Suprapubic skin (tissue), 4 donors: ENCODE results near the gene NXPH3. TPM values are rescaled to one million over a fixed set of nuclear protein-coding genes. Genes with fewer than 3 reads are reported as not detected.

Source experiments
- DNase-seq, 2 donors: peaks; one replicate each; pipeline ENCODE4 v3.0.0-alpha.2; 2019; ENCODE audit warnings: low spot score in 2 of 2
- H3K27ac ChIP-seq: fragments of 200-600 bp; sonication (generic); one replicate; pipeline ENCODE4 v1.5.1; 2019
- H3K27me3 ChIP-seq: fragments of 200-600 bp; sonication (generic); one replicate; pipeline ENCODE4 v1.5.1; 2019
- H3K36me3 ChIP-seq: fragments of 200-600 bp; sonication (generic); one replicate; pipeline ENCODE4 v1.5.1; 2019
- H3K4me1 ChIP-seq: fragments of 200-600 bp; sonication (generic); one replicate; pipeline ENCODE4 v1.5.1; 2019
- H3K4me3 ChIP-seq: fragments of 200-600 bp; sonication (generic); one replicate; pipeline ENCODE4 v1.5.1; 2019; ENCODE audit warnings: mild to moderate bottlenecking
- H3K9me3 ChIP-seq: fragments of 200-600 bp; sonication (generic); one replicate; pipeline ENCODE4 v1.5.1; 2019
- EP300 ChIP-seq: sonication (generic); formaldehyde crosslinking; IDR thresholded peaks from one replicate; pipeline ENCODE4 v1.6.1; 2017; ENCODE audit warnings: antibody characterized with exemption
- POLR2A ChIP-seq, 2 donors: fragments of 450-650 bp; IDR thresholded peaks; one replicate each; pipeline ENCODE4 v1.6.1; 2017; ENCODE audit warnings: antibody characterized with exemption in 2 of 2, mild to moderate bottlenecking in 2 of 2, moderate library complexity in 2 of 2
- POLR2AphosphoS5 ChIP-seq, 3 donors: sonication (generic); formaldehyde crosslinking; IDR thresholded peaks; one replicate each; pipeline ENCODE4 v1.6.1; 2017; ENCODE audit warnings: antibody characterized with exemption in 3 of 3
- WGBS: methylation state at CpG from one replicate; pipeline ENCODE4 v1.1.5; 2018; 5-methylcytosine and 5-hydroxymethylcytosine counted together
- total RNA-seq, 4 donors: library from RNA; depleted of rRNA; stranded (reverse); fragments of >200 nt; gene quantifications; one replicate each; pipeline ENCODE4 v1.1.0, GENCODE V29; 2016
- TF ChIP-seq, protein P1 (sequence below), 2 donors: fragments of 200-600 bp in 1 of 2; fragments of 450-650 bp in 1 of 2; sonication (generic) in 1 of 2; IDR thresholded peaks; one replicate each; pipeline ENCODE4 v1.5.1; 2016 to 2019; ENCODE audit warnings: antibody characterized with exemption in 2 of 2, mild to moderate bottlenecking in 1 of 2, moderate library complexity in 1 of 2

Gene NXPH3
- total RNA-seq, 4 donors from 2014 or later, result 1.3 to 5.0 (median 1.5) TPM

DNA sequence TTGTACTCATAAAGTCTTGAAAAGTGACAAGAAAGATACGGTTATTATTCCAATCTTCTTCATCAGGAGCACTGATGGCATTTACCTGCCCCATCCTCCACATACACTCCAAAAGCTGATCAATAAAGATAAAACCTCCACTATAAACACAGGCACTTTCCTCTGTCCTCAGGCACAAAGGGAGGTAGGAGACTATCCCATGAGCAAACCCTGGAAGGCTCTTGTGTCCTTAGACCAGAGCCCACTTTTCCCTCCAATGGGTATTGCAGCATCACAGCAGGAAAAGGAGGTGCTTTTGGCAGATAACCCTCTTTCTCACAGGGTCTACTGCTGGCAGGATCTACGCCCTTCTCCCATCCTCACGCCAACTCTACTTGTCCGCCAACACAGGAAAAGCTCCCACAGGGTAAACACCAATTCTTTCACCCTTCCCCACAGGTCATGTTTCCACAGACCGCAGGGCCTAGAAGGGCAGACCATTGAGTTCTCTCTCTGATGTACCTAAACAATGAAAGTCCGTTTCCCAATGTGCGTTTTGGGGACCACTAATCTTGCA is 28.7 kb downstream of the NXPH3 start:
- peaks cover 66% of the 10 kb centered on the region for H3K36me3 ChIP-seq
- H3K27ac ChIP-seq, result no peak overlapping the region

DNA sequence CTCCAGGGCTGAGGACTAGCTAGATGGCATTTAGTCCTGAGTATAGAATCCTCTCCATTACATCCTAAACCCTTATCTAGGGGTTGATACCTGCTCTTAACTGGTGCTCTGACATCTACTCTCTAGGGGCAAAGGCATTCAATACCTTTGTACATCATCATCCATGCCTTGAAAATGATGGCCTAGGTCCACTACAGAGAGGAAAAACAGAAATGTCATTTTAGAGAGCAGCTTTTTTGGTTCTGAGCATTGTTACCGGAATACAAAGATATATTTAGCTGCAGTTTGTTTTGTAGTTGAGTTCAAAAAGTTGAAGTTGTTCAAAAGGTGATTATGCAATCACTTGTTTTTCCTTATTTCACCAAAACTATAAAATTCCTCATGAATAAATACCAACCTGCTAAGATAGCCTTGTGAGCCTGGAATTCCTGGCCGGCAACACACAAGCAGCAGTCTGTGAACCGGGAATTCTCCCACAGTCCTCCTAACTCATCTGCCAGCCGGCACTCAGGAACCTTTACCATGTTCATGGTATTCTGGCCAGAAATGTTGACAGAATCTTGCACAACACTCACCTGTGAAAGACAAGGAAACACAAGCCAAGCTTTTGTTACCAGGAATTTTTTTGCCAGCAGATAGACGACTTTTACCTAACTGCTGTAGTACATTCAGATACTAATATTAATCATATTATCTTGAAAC is 35.4 kb downstream of the NXPH3 start:
- H3K4me3 ChIP-seq, result no peak overlapping the region
- H3K36me3 ChIP-seq, result peaks cover 54% of the 10 kb centered on the region
- no peaks in the 10 kb centered on the region for H3K9me3 ChIP-seq
- H3K27ac ChIP-seq, result no peak overlapping the region
- no peak for TF ChIP-seq EP300
- no peak for TF ChIP-seq POLR2AphosphoS5 (IDR thresholded peaks at IDR 0.05)
- TF ChIP-seq, protein P1, sequence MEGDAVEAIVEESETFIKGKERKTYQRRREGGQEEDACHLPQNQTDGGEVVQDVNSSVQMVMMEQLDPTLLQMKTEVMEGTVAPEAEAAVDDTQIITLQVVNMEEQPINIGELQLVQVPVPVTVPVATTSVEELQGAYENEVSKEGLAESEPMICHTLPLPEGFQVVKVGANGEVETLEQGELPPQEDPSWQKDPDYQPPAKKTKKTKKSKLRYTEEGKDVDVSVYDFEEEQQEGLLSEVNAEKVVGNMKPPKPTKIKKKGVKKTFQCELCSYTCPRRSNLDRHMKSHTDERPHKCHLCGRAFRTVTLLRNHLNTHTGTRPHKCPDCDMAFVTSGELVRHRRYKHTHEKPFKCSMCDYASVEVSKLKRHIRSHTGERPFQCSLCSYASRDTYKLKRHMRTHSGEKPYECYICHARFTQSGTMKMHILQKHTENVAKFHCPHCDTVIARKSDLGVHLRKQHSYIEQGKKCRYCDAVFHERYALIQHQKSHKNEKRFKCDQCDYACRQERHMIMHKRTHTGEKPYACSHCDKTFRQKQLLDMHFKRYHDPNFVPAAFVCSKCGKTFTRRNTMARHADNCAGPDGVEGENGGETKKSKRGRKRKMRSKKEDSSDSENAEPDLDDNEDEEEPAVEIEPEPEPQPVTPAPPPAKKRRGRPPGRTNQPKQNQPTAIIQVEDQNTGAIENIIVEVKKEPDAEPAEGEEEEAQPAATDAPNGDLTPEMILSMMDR (IDR thresholded peaks at IDR 0.05), result no peak
- no peak for TF ChIP-seq POLR2A (IDR thresholded peaks at IDR 0.05)
- DNase-seq, result no peak
- H3K27me3 ChIP-seq, result no peaks in the 10 kb centered on the region
- peaks cover 20% of the 10 kb centered on the region for H3K4me1 ChIP-seq
- 66% methylated on average over 5 of the region's 5 CpGs for WGBS

More for the DNA sequence above, 28.7 kb downstream of the NXPH3 start:
- H3K4me3 ChIP-seq, result no peak overlapping the region
- no peak for DNase-seq
- no peaks in the 10 kb centered on the region for H3K9me3 ChIP-seq
- TF ChIP-seq, protein P1 (IDR thresholded peaks at IDR 0.05), result no peak
- TF ChIP-seq POLR2A (IDR thresholded peaks at IDR 0.05) (no peak), POLR2AphosphoS5 (IDR thresholded peaks at IDR 0.05) (no peak), EP300 (no peak)
- peaks cover 7% of the 10 kb centered on the region for H3K4me1 ChIP-seq
- no peaks in the 10 kb centered on the region for H3K27me3 ChIP-seq
- 94% methylated on average over 7 of the region's 7 CpGs for WGBS

DNA sequence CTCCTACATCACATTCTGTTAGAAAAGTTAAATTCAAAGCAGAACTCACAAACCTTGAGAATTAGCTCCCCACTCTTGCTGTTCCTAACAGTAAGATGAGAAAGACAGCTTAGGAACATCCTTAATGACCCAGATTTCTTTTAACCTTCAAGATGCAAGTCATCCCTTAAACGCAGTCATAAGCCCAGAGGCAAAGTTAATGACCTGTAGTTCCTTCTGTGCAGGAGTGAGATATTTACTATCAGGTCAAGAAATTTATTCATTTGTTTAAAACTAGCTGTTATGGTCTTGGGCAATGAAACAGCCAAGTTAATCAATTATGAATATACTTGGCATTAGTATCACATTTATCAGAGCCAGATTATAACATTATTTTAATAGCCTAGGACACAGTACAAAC is 37.1 kb downstream of the NXPH3 start:
- Histone ChIP-seq H3K9me3 (no peaks in the 10 kb centered on the region), H3K27me3 (no peaks in the 10 kb centered on the region), H3K27ac (no peak overlapping the region), H3K4me1 (peaks cover 37% of the 10 kb centered on the region), H3K4me3 (no peak overlapping the region), H3K36me3 (peaks cover 40% of the 10 kb centered on the region)
- DNase-seq, result no peak
- 55% methylated on average over 1 of the region's 1 CpG for WGBS
- TF ChIP-seq EP300, result no peak
- TF ChIP-seq POLR2A (IDR thresholded peaks at IDR 0.05), result no peak
- no peak for TF ChIP-seq POLR2AphosphoS5 (IDR thresholded peaks at IDR 0.05)
- TF ChIP-seq, protein P1 (IDR thresholded peaks at IDR 0.05), result no peak

DNA sequence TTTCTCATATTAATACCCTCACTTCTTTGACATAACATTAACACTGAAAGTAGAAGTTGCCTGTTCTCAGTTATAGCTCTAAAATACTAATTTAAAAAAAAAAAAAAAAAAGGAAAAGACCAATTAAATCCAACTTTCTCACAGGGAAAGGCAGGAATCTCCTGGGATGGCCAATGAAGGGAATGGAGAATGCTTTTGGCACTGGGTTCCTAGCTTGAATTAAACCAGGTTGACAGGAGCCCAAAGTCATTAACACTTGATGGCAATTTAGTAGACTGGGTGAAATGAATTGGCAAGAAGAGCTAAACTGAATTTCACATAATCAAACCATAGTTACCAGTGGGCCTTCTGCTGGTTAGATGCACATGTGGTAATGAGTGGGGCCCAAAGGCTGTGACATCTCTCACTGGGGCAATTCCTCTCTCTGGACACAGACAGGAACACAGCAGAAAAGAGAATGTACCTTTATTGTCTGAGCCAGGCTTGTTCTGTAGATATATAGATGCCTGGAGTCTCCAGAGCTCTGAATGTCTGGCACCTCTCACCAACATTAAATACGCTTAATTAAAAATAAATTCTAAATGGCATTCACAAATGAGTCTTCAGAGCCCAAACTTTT is 37.6 kb downstream of the NXPH3 start:
- WGBS, result 97% methylated on average over 1 of the region's 1 CpG

More for the DNA sequence above, 37.6 kb downstream of the NXPH3 start:
- H3K4me1 ChIP-seq, result peaks cover 37% of the 10 kb centered on the region
- peaks cover 41% of the 10 kb centered on the region for H3K36me3 ChIP-seq
- no peaks in the 10 kb centered on the region for H3K27me3 ChIP-seq
- H3K4me3 ChIP-seq, result no peak overlapping the region
- DNase-seq, result no peak
- TF ChIP-seq POLR2A (IDR thresholded peaks at IDR 0.05) (no peak), POLR2AphosphoS5 (IDR thresholded peaks at IDR 0.05) (no peak), EP300 (no peak)
- TF ChIP-seq, protein P1 (IDR thresholded peaks at IDR 0.05), result no peak
- H3K9me3 ChIP-seq, result no peaks in the 10 kb centered on the region
- no peak overlapping the region for H3K27ac ChIP-seq
